ENCODE measurements around the gene SPTLC1.

Gene SPTLC1

GRCh38 chr9:92071634-92072033, 43.6 kb downstream of the SPTLC1 start:
- no peak for FAIRE-seq

- no peak for FAIRE-seq
These were observed 49.0 kb downstream of the SPTLC1 start for GRCh38 chr9:92066168-92066567.

GRCh38 chr9:92064711-92065110, 50.5 kb downstream of the SPTLC1 start:
- FAIRE-seq, result no peak

- FAIRE-seq, result no peak
These were observed 54.0 kb downstream of the SPTLC1 start for GRCh38 chr9:92061184-92061583.

DNA sequence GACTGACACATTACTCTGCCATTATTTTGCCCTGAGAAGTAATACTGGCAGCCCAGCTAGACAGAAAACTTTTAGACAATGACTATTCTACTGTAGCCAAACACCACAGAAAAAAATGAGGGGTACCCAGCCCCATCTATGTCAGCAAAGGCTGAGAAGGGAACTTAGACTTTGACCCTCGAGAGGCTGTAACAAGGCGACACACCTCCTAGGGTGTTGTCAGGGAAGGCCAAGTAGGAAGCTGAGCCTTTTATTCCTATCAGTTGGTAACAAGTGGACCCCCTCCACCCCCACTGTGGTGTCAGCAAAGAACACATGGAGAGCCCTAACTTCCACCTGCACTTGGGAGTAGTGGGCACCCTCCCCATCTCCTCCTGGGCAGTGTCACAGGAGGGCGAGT, 55.6 kb downstream of the SPTLC1 start:
- no peak for FAIRE-seq

GRCh38 chr9:92058723-92059444, 56.3 kb downstream of the SPTLC1 start:
- FAIRE-seq, result no peak

GRCh38 chr9:92058026-92058425, 57.2 kb downstream of the SPTLC1 start:
- no peak for FAIRE-seq

DNA sequence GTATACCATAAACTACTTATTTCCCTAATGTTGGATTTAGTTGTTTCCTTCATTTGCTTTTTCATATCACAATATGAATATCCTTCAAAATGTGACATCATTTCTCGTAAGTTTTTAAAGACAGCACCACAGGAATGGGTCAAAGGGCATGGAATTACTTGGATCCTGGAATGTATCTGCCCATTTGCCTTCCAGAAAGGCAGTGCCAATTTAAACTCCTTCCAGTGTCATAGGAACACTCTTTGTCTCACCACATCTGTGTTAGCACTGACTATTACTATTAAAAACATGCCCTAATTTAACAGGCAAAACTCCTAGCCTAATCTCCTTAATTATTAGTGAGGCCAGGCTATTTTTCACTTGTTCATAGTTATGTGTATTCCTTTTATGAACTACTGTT, 58.0 kb downstream of the SPTLC1 start:
- FAIRE-seq, result no peak

GRCh38 chr9:92055624-92056023, 59.6 kb downstream of the SPTLC1 start:
- no peak for FAIRE-seq

DNA sequence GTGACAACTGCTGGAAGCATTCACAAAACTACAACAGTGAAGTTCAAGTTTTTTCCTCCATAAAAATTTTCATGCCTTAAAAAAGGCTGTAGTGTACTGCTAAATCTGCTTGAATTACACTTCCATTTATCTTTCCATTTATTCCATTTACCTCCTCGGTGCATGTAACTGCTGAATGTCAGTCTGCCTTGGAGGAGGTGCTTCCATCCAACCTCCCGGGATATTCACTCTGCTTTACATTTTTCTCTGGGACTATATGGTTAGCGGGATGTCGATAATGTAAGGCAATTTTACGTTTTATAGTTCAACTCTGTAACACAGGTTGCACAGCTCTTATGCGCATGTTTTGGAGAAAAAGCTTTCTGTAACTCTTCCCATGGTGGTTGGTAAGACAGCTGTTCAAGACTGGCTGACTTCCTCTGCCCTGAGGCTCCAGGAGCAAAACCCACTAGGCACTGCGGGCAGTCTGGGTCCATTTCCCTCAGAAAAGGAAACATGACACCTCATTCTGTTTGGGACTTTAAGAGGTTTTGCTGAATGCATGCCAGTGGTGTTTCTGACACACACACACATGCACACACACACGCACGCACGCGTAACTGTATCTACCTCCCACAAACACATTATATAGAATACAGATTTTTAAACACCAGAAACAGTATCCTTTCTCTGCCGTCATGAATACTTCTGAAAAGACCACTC, 66.1 kb downstream of the SPTLC1 start:
- FAIRE-seq, result no peak

GRCh38 chr9:92047500-92047899, 67.7 kb downstream of the SPTLC1 start:
- FAIRE-seq, result no peak

DNA sequence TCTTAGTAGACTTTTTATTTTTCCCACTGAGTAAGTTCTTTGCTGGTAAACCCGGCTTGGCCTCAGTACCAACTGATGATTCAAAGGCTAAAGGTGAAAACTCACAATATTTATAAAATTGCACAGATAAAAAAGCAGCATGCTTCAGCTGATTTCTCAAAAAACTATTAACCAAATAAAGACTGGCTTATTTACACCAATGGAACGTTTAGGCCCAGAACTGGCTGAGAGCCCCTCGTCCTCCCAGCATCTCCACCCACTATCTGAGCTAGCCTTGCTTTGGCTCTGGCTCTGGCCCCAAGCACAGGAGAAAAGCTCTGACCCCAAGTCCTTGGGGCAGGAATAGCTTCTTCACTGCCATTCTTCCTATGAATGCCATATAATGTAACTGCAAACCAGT, 68.5 kb downstream of the SPTLC1 start:
- FAIRE-seq, result no peak

DNA sequence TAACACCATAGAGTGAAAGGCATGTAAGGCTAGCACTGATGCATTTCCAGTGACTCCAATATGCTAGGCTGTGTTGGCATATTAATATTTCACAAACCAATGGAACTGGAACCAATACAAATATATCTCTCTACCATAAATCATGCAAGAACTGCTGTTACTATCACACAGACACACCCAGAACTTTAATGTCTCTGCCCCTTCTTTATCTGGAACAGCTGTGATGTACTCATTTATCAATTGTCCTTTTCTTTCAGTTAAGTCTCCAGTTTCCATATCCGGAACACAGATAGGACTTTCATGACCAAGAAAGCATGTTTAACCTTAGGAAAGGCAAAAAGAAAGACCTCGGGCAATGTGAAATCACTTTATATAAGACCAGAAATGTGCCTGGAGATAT, 70.3 kb downstream of the SPTLC1 start:
- no peak for FAIRE-seq

GRCh38 chr9:92043002-92043401, 72.2 kb downstream of the SPTLC1 start:
- no peak for FAIRE-seq

DNA sequence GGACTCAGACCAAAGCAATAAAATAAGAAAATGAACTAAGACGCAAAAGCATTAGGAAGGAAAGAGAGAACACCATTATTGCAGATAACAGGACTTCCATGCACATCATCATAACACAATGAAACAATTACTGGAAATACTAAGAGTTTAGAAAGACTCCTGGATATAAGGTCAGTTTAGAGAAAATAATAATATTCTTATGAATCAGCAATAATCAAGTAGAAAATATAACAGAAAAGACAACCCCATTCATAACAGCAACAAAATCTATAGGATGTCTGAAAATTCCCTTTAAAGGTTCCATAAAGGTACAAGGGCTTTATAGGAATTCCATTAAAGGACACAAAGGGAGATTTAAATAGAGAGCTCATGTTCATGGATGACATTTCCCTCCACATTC, 73.0 kb downstream of the SPTLC1 start:
- FAIRE-seq, result no peak

GRCh38 chr9:92036756-92037155, 78.5 kb downstream of the SPTLC1 start:
- FAIRE-seq, result no peak

GRCh38 chr9:92036411-92036746, 78.8 kb downstream of the SPTLC1 start:
- FAIRE-seq, result no peak

DNA sequence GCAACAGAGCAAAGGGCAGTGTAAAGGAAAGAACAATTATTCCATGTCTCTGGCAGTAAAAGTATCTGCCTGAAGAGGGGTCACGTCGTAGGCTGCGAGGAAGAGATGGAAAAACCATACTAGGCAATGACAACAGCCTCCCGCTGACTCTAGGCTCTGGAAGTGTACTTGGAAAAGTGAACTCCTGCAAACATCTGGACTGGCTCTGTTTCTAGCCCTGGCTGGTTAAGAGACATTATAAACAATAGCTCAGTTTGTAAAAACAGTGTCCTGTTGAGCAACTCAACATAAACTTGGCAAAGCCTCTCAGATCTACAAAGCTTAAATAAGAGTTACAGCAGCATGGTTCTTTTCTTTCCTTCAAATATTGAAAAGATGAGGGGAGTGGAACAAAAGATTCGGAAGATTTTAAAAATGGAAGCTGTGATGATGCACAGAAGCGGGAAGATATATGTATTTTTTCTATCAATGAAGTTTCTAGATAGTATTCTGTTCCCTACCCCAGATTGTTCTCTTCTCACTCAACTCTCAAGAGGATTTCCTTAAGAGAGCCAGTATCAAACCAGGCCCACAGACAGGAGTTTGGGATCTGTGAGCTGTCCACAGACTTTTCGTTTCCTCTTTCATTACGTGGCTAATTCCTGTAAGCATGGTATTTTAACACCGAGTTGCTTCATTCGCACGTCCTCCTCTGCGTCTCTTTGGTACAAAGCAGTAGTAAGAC, 79.4 kb downstream of the SPTLC1 start:
- no peak for FAIRE-seq

- no peak for FAIRE-seq
These were observed 80.1 kb downstream of the SPTLC1 start for GRCh38 chr9:92035146-92035545.

DNA sequence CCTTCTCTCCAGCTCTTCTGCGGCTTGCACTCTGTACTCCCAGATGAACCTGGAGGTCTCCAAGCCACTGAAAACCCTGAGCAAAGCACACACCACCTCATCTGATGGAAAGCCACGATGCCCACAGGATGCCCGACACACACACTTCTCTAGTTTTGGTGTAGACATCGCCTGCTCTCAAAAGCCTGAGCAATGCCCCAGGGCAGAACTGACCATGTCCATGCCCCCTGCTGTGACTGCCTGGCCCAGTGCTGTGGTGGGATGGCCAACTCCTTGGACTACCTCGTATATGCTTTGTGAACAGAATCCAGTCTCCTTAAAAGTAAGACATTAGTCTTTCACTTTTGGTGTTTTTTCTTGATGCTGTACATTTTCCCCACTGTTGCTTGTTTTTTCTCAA, 81.2 kb downstream of the SPTLC1 start:
- no peak for FAIRE-seq

GRCh38 chr9:92033307-92033706, 81.9 kb downstream of the SPTLC1 start:
- FAIRE-seq, result no peak

- FAIRE-seq, result no peak
These were observed 82.3 kb downstream of the SPTLC1 start for GRCh38 chr9:92032891-92033290.

GRCh38 chr9:92030367-92030766, 84.8 kb downstream of the SPTLC1 start:
- no peak for FAIRE-seq

GRCh38 chr9:92029553-92029952, 85.7 kb downstream of the SPTLC1 start:
- FAIRE-seq, result no peak
